GM21576 (cell line): Measurements from ENCODE around the gene PARVB.

Experiments used
- ATAC-seq: cut with Tn5 transposase; IDR thresholded peaks from one replicate; pipeline ENCODE4 v1.9.1; 2021; ENCODE audit warnings: mild to moderate bottlenecking, moderate library complexity; ENCODE audit not compliant: unreplicated experiment

PARVB gene

DNA sequence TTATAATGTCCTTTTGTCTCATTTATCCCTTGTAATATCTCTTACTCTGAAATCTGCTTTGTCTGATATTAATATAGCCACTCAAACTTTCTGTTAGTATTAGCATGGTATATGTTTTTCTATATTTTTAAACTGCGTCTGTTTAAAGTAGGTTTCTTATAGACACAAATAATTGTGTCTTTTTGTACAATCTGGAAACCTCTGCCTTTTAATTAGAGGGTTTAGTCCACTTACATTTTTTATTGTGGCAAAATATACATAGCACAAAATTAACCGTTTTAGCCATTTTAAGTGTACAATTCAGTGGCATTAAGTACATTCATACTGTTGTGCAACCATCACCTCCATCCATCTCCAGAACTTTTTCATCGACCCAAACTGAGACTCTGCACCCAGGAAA, 185.2 kb downstream of the PARVB start:
- no peak for ATAC-seq

DNA sequence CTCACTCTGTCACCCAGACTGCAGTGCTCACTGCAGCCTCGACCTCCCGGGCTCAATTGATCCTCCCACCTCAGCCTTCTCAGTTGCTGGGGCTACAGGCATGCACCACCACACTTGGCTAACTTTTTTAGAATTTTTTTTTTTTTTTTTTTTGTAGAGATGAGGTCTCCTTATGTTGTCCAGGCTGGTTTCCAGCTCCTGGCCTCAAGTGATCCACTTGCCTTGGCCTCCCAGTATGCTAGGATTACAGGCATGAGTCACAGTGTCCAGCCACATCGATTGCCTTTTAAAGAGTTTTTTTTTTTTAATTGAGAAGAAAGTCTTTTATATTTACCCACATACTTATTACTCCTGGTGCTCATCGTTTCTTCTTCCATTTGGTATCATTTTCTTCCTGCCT, 186.6 kb downstream of the PARVB start:
- ATAC-seq = no peak

DNA sequence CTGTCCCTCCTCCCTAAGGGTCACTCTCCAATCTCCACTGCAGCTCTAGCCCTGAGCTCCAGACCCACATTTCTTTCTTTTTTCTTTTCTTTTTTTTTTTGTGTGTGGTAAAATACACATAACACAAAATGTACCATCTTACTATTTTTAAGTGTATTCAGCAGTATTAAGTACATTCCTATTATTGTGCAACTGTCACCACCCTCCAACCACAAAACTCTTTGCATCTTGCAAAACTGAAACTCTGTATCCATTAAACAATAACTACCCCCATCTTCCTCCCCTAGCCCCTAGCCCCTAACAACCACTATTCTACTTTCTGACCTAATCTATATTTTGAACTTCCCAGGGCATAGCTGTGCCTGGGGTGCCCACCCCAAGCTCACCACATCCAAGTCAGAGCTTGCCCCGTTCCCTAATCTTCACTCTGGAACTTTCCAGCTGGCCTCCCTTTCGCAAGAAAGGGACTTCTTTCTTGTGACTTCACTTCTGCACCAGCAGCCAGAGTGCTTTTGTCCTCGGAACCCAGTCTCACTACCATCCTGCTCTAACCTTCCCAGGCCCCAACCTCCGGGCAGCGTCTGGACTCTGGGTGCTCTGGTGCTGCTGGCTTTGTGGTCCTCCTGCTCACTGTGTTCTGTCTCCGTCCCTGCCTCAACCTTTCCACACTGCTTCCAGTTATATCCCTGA, 187.3 kb downstream of the PARVB start:
- ATAC-seq = no peak

DNA sequence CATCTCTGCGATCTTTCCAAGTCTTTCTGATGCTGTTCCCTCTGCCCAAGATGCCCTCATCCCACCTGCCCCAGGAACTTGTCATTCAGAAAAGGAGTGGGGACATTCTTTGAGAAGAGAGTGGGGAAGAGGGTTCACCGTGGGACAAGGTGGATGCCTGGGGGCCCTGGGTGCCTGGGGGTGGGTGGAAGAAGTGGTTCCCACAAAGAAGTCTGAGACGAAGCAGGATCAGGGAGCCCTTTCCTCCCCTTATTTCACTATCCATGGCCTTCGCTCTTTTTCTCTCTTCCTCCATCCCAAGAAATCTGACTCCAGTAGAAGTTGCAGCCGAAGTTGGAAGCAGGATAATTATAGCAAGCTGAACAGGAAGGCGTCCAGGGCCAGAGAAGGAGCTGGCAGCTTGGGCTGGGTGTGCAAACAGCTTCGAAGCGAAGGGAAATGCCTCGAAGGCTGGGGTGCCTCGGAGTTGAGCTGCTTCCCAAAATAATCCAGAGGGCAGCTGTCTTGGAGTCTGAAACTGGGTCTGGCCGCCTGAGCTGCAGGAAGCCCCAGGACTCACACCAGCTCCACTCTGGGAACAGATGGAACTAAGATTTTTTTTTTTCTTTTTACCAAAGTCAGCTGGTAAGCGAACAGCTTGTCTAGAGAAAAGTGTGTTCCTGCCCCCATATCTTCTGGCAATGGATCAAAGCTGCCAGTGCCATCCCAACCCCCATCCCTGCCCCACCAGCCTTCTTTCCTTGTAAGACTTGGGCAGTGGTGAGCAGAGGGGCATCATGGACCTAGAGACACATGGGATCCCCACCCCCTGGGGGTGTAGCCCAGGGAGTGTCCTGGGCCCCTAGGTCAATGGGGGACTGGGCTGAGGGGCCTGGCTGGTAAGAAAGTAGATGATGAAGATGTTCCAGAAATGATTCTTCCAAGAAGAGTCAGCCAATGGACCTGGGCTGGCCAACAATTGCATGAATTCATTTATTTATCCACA, 188.1 kb downstream of the PARVB start:
- no peak for ATAC-seq

DNA sequence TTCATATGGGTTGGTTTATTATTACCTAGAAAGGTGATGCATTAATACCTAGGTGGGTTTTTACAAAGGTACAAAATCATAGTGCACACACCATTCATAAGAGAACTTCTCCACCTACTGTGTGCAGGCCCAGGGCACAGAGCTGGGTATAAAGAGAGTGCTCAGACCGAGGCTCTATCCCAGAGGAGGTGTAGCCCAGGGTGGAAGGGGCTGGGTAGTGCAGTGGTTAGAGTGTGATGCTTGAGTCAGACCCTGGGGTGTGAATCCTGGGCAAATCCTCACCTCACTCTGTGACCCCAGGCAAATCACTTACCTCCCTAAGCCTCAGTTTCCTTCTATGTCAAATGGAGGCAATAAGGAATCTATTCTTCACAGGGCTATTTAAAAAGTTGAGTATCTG, 188.8 kb downstream of the PARVB start:
- ATAC-seq = no peak

DNA sequence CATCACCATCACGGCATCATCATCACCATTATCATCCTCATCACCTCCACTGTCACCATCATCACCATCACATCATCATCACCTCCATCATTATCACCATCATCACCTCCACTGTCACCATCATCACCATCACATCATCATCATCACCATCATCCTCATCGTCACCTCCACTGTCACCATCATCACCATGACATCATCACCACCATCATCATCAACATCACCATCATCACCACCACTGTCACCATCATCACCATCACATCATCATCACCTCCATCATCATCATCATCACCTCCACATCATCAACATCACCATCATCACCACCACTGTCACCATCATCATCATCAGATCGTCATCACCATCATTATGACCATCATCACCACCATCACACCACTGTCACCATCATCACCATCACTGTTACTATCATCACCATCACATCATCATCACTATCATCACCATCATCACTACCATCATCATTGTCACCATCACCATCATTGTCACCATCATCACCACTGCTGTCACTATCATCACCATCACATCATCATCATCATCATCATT, 189.5 kb downstream of the PARVB start:
- no peak for ATAC-seq

DNA sequence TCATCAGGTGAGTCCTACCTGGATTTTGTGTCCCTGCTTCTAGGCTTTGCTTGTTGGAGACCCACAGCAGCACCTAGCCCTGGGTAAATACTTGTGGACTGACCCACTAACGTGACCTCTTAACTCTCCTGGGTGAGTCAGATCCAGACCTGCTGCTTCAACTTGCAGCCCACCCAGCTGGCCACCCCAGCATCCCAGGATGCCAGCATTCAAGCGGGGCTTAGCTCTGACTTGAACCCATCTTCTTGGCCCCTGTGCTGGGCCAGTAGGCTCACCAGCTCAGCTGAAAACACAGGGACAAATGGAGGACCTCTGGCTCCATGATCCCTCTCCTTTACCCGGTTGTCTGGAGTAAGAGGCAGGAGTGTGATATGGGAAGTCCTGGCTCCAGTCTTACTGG, 190.1 kb downstream of the PARVB start:
- no peak for ATAC-seq

DNA sequence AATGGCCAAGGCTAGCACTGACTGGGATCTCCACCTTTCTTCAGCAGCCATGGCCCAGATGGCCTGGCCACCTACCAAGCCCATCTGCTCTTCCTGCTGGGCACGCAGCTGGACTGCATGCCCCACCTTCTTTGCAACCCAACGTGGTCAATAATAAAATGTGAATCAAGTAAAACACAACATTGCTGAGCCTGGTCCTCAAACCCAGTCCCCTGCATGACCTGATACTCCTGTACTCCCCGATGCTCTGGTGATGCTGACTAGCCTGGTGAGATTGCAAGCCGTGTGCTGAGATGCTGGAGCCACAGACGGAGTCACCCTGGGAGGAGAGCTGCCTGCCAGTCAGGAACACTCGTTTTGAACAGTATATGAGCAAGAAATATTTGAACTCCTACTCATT, 190.7 kb downstream of the PARVB start:
- ATAC-seq = no peak

DNA sequence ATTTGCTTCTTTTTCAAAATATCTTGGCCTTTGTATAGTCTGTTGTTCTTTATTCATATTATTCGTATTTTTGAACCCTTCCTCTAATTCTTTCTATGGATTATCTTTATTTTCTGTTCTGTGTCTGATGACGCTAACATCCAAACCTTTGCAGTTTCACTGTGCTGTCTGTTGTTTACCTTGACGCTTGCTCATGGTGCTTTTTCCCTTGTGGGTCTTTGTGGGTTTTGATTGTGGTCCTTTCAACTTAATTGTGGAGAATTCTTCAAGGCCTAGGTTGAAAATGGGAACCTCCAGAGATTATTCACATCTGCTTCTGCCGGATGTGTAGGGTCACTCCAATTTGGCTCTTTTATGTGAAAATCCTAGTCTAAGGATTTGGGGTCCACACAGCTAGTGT, 191.2 kb downstream of the PARVB start:
- no peak for ATAC-seq

DNA sequence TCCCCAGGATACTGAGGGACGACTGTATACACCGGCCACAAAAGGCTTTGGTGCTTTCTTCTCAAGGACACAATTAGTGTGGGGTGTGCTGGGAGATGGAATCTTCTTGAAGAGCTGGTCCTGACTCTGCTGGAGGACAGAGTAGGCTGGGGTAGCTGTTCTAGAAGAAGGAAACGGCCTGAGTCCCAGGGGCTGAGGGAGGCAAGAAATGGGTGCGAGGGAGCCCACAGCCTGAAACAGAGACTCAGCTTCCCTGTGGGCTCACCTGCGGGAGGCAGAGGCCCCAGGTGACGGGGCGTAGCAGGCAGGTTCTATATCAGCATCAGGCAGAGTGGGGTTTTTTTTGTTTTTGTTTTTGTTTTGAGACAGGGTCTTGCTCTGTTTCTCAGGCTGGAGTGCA, 193.2 kb downstream of the PARVB start:
- ATAC-seq = no peak

DNA sequence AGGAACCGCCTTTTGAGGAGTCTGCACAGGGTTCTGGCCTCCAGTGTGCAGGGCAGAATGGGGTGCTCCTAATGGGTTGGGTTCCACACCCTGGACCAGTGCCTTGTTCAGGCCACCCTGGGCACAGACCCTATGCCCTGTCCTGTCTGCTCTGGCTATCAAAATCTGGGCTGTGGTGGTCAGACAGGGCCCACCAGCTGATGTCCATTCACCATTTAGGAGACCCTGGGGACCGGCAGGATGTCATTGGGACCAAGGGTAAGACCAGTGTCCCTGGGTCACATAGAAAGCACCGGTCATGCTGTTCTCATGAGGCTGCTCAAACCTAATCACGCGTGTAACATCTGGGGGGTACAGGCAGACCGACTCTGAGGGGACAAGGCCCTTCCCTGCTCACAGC, 194.0 kb downstream of the PARVB start:
- no peak for ATAC-seq

DNA sequence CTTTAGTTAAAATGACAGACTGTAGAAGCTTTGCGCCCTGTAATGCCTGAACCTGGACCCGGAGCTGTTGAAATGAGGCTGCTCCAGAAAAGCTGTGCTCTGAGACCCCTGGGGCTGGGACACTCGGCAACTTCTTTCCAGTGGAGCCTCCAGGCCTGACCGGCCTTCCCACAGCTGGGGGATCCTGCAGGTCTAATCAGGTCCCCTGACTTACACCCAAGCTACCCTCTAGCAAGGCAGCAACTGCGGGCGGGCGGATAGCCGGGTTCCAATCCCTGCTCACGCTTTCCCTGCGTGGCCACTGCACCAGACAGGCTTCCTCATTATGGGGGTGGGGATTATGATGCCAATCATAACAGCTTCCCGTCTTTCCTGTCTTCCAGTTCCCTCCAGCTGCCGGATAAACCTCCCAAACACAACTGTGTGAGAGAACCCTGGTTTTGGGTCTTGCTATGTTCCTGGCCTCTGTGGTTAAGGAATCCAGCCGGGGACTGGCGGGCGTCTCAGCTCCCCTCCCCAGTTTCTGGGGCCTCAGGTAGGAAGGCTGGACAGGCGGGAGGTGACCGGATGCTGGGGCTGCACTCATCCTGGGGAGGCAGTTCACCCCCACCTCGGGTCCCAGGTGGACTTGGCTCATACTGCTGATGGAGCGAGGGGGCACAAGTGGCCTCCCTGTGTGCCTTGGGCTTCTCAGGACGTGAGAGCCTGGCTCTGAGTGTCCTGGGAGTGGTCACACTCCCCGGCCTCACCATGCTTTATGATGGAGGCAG, 195.2 kb downstream of the PARVB start:
- ATAC-seq = no peak

DNA sequence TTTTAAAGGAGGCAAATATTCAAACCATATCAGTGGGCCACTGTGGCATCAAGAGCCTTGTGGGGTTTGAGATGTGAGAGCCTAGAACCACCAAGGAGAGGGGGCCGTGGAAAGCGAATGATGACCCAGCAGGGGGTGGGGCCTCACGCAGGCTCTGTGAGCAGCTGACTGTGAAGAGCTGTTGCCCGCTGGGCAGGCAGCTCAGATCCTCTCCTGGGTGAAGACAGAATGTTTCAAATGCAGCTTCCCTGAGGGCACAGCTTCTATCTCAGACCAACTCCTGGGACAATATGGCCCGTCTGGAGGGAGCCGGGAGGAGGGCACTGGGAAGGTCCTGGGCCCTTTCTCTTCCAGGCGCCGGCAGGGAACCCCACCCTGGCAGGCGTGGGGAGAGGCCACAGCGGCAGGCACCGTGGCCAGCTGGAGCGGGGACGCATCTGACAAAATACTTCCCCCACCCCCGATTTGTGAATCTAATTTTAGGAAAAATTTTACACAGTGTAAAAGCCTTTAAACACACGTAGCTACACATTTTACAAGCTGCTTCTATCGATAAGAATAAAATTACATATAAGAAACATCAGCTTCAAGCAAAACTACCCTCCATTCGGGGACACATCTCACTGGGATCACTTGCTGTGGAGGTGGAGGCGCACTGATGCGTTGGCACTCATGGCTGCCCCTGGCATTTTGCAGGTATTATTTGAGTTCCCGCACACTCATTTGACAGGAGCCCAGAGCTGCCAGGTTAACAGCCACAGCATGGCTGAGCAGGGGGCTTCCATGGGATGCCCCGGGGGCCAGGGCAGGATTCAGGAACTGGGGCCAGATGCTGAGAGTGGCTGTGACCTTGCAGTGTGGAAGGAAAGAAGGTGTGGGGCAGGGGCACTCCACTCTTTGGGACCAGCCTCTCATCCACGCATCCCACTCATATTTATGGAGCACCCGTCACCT, 196.9 kb downstream of the PARVB start:
- no peak for ATAC-seq

DNA sequence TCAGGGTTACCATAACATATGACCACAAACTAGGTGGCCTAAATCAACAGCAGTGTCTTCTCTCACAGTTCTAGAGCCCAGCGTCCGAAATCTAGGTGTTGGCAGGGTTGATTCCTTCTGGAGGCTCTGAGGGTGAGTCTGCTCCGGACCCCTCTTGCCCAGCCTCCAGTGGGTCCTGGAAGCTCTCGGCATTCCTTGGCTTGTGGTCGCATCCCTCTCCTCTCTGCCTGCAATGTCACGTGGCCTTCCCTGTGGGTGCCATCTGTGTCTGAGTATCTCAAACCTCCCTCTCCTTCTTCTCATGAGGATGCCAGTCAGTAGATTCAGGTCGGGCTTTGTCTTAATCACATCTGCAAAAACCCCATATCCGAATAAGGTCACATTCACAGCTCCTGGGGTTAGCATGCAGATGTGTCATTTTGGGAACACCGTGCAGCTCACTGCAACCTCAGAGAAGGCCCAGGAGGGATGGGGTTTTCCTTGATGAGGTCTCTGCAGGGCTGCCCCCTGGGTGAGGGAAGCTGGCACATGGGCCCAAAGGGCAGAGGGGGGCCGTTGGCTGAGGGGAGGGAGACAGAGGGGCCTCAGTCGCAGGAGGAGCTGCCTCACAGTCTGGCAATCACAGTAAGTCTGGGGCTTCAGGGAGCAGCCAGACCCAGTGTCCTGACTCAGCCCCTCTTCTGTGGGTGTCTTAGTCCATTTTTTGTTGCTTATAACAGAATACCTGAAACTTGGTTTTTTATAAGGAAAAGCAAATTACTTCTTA, 197.8 kb downstream of the PARVB start:
- ATAC-seq = no peak
